HG02943 (cell line): ENCODE data around the gene WDFY2.
A peak's percentile ranks its signal among the peaks of the same experiment; 100 is the strongest.

ENCODE experiments used
- ATAC-seq: cut with Tn5 transposase; IDR thresholded peaks from one replicate; pipeline ENCODE4 v1.9.1; 2021; ENCODE audit warnings: mild to moderate bottlenecking, low read depth, moderate library complexity; ENCODE audit not compliant: unreplicated experiment

The WDFY2 gene

DNA sequence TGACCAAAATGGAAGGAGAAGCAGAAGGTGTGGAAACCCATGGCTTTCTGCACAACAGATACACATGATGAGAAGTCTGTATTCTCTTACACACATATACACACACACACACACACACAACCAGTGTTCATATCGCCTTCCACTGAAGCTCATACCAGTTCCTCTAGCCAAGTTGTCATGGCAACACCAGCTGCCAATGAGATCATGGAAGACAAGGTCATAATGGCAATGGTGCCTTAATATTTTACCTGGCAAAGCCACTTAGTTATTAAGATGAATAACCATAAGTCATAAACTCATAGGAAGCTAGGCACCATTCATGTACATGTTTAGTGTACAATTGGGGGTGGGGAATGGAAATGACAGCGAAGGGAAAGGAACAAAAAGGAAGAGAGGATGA lies 222.3 kb downstream of the WDFY2 start:
- no peak for ATAC-seq

DNA sequence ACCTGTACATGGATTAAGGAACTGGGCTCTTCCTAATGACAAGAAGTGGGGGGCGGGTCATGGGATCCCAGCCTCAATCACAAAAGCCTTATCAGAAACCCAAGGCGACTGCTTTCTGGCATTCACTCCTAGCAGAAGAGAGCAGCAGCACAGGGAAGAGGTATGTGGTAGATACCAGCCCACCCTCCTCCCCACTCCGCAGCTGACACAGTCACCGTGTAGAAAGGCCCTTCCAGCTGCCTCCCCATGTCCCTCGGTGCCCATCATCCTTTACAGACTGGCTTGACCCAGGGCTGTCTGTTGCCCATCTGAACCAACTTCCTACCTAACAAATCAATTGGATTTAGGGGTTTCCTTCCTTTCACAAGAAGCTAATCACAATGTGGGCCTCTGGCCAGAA lies 222.8 kb downstream of the WDFY2 start:
- no peak for ATAC-seq

DNA sequence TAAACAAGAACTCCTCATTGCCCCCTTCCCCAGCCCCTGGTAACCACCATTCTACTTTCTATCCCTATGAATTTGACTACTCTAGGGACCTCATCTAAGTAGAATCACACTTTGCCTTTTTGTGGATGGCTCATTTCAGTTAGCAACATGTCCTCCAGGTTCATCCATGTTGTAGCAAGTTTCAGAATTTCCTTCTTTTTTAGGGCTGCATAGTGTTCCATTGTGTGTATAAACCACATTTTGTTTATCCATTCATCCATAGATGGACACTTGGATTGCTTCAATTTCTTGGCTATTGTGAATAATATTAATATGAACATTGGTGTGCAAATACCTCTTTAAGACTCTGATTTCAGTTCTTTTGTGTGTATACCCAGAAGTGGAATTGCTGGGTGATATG lies 224.5 kb downstream of the WDFY2 start:
- ATAC-seq, result no peak

DNA sequence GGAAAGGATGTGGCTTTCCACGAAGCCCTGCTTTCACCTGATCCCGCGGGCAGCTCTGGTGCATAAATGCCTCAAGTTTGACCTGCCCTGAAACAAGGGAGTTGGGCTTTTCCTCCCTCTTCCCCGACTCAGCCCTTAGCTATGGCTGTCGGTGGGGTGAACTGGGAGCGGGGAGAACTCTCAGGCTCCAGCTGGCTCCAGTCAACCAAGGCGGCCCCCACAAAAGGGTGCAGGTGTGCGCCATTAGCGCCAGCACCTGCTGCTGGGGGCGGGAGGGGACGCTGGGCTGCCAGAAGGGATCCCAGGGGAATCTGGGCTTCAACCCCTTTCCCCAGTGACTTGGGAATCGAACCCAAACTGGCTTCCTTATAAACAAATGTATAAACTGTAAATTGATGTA lies 226.8 kb downstream of the WDFY2 start:
- no peak for ATAC-seq

DNA sequence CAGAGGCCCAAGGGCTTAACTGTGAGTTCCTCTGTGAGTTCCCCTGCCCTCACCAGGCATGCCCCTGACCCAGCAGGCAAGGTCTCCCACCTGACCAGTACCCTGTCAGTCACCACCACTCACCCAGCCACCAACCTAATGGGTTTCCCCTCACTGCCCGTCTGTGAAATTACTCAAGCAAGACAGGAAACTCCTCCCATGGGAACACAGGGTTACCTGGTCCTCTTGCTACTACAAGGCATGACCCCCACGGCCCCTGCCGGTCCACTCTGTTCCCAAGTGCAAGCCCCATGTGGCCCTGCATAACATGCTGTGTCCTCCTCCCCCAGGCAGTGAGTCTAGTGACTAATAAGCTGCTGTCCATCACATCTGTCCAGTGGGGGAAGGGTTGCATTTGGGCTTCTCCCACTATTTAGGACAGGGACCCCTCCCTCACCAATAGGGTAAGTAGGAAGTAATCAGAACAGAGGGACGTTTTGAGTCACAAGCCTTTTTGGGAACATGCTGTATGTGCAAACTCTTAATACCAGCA lies 227.7 kb downstream of the WDFY2 start:
- ATAC-seq, result no peak

DNA sequence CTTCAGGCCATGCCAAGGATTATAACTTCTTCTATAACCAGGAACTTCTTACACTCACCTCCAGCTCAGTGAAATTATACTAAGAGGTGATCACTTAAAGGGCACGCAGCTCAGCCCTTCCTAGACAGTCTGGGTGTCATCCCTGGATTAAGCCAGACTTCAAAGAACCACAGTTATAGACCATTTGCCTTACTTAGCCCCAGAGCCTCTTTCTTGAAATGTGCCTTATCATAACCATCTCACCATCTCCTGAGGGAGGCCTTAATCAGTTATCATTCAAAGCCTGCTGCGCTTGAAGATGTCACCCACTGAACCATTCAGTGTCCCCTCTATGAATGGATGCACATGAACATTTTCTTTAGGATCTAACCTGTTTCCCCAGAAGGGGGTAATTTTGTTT lies 229.8 kb downstream of the WDFY2 start:
- no peak for ATAC-seq

DNA sequence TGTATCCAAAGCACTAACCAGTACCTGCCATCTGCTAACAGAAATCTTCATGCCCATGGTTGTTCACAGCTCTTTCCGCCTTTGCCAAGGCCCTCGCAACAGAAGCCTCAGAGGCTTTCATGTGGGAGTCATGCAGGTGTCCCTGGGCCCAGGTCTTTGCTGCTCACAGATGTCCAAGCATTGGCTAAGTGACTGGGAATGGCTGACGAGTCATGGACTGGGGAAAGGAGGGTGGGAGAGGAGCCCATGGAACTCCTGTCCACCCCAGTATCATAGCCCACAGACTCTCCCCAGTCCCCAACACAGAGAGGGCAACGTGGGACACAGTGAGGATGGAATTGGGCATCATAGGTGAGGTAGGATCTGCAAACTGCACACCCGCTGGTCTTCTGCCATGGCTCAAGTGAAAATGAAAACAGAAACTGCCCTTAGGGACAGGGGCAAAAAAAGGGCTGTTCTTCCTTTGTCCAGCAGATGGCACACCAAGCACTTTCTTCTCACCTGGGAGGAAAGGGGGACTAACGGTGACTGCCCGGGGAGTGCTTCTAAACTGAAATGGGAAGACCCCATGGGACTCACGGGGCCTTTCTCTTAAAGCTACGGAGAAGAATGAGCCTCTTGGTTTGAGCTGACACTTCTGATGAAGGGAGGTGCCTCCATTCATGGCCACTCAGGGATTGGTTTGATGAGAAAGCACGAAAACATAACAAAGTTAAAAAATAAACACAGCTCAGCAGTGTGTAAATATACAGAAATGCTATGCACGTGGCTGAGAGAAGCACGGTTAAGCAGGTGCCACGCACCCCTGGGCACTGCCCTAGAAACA lies 230.8 kb downstream of the WDFY2 start:
- ATAC-seq, result peak; percentile 64

DNA sequence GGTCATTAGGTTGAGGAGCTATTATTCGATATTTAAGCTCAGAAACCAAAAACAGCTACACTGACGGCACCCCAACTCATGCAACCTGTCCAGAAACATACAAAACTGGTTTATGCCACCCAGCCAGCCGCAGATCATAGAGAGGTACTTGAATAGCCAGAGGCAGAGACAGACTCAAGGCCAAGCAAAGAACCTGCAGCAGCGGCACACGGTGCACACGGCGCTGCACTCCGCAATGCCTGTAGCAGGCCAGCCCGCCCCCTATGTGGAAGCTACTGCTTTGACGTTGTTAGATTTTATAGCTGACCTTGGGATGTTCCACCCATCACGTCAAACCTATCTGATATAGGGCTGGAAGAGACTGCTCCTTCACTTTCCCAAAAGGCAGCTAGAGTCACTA lies 231.6 kb downstream of the WDFY2 start:
- no peak for ATAC-seq

DNA sequence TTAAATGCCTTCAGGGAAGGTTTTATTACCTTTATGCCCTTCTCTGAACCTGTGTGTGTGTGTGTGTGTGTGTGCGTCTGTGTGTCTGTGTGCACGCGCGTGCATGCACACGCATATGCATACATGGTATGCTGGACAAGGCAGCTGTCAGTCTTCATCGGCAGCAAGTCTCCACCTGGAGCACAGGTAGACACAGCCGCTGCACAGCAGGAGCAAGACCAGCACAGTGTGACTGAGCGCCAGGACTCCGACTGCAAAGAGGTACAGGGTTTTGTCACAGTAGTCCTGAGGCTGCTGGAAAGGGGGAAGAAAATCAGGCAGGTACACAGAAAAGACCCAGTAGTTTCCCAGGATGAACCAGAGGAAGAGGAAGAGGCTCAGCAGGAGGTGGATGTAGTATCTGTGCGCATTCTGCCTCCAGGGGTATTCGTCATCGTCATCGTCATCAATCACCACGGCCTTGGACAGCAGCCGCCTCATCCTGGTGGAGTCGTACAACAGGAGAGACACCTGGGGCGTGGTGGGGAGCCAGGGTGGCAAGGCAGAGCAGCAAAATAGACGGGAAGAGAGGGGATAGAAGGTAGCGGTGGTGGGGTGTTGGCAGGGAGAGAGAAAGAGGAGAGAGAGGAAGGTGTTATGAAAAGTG lies 232.5 kb downstream of the WDFY2 start:
- no peak for ATAC-seq
